Measurements from ENCODE around the gene DENND1A.

Gene DENND1A

DNA sequence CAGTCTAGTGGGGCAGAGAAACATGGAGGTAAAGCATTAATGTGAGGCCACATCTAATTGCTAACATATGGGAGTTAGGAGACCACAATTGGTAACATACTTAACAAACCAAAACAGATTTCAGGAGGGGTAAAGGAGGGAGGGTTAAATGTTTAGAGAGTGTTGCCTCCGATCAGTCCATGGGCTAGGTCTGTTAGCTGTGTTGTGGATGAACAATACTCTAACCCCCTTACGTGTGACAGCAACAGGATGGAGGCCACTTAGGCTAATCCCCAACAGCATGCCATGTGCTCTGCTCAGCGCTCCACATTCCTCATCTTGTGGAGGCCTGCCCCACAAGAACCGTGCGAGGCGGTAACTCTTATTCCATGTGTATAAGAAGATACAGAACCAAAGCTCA is 406.9 kb downstream of the DENND1A start:
- TF ChIP-seq POLR2A (IDR thresholded peaks at IDR 0.05; ENCODE audit: low read length) (no peak), GATA1 (IDR thresholded peaks at IDR 0.05; ENCODE audit: low read depth, low read length) (no peak)
- DNase-seq: no peak

GRCh38 chr9:123522251-123522650 is 407.7 kb downstream of the DENND1A start:
- no peak for TF ChIP-seq POLR2A (IDR thresholded peaks at IDR 0.05; ENCODE audit: low read length)
- no peak for TF ChIP-seq GATA1 (IDR thresholded peaks at IDR 0.05; ENCODE audit: low read depth, low read length)
- no peak for DNase-seq

GRCh38 chr9:123518338-123518737 is 411.6 kb downstream of the DENND1A start:
- no peak for DNase-seq
- no peak for TF ChIP-seq GATA1 (IDR thresholded peaks at IDR 0.05; ENCODE audit: low read depth, low read length)
- no peak for TF ChIP-seq POLR2A (IDR thresholded peaks at IDR 0.05; ENCODE audit: low read length)

GRCh38 chr9:123517512-123517911 is 412.4 kb downstream of the DENND1A start:
- TF ChIP-seq GATA1 (IDR thresholded peaks at IDR 0.05; ENCODE audit: low read depth, low read length): no peak
- no peak for TF ChIP-seq POLR2A (IDR thresholded peaks at IDR 0.05; ENCODE audit: low read length)
- DNase-seq: no peak

DNA sequence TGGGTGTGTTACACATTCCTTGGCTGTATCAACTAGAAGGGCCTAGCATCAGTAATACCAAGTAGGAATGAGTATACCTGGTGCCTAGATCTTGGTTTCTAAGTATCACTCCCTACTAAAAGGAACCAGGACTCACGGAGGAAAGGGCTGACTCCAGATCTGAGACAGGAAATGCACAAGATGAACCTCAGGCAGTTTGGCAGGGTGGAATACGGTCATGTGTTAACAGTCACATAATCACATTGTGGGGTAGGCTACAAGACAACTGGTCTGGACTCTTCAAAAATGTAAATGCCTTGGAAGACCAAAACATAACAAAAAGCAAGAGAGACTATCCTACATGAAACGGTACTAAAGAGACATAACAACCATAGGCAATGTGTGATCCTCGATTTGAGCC is 415.2 kb downstream of the DENND1A start:
- TF ChIP-seq POLR2A (IDR thresholded peaks at IDR 0.05; ENCODE audit: low read length): no peak
- TF ChIP-seq GATA1 (IDR thresholded peaks at IDR 0.05; ENCODE audit: low read depth, low read length): no peak
- DNase-seq: no peak

DNA sequence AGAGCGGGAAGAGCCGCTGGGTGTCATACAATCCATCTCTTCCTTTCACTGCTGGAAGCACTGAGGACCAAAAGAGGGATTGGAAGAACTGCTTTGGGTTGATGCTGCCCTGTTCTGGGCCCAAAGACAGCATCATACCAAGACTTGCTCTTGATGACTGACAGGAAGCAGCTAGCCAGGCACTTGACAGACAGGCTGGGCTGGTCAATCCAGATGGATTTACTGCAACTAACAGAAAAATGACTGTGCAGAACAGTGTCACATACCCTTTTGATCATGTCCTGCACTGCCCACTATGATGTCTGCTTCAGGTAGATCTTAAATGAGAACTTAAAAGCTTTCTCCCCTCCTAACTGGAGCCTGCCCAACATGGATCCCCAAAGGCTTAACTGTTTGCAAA is 416.4 kb downstream of the DENND1A start:
- no peak for DNase-seq
- TF ChIP-seq GATA1 (IDR thresholded peaks at IDR 0.05; ENCODE audit: low read depth, low read length) (no peak), POLR2A (IDR thresholded peaks at IDR 0.05; ENCODE audit: low read length) (no peak)

- TF ChIP-seq GATA1 (IDR thresholded peaks at IDR 0.05; ENCODE audit: low read depth, low read length): no peak
- TF ChIP-seq POLR2A (IDR thresholded peaks at IDR 0.05; ENCODE audit: low read length): no peak
- no peak for DNase-seq
Measured at GRCh38 chr9:123511326-123512277, 418.3 kb downstream of the DENND1A start.

DNA sequence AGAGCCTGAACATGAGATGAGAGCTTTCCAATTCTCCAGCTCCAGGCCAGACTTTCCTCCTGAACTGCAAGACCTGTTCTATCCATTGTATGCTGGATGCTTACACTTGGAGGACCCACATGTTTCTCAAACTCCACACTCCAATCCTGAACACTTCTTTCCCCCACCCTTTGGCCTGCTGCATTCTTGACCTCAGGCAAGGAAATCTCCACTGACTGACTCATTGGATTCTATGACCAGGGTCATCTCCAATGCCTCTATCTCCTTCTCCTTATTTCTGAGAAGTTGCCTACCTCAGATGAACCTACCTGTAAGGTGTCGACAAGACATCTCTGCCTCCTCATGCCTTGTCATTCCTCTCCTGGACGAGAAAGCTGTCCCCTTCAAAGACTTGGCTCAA is 420.3 kb downstream of the DENND1A start:
- DNase-seq: no peak
- TF ChIP-seq GATA1 (IDR thresholded peaks at IDR 0.05; ENCODE audit: low read depth, low read length) (no peak), POLR2A (IDR thresholded peaks at IDR 0.05; ENCODE audit: low read length) (no peak)

DNA sequence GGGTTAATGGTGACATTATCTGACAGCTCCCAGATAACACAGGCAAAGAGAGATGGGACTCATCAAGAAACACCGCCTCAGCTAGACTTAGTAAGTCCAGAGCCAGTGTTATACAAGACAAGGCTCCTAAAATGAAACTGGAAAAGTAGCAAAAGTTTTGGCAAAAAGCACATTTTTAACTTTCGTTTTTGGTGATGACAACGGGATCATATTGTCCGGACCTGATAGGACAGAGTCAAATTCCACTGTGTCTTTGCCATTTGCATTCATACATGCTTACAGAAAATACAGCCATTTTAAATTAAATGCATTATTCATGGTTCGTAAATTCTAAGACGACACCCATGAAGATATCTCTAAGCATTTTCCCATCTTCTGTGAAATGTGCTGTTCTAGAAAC is 421.9 kb downstream of the DENND1A start:
- no peak for TF ChIP-seq GATA1 (IDR thresholded peaks at IDR 0.05; ENCODE audit: low read depth, low read length)
- TF ChIP-seq POLR2A (IDR thresholded peaks at IDR 0.05; ENCODE audit: low read length): no peak
- no peak for DNase-seq

DNA sequence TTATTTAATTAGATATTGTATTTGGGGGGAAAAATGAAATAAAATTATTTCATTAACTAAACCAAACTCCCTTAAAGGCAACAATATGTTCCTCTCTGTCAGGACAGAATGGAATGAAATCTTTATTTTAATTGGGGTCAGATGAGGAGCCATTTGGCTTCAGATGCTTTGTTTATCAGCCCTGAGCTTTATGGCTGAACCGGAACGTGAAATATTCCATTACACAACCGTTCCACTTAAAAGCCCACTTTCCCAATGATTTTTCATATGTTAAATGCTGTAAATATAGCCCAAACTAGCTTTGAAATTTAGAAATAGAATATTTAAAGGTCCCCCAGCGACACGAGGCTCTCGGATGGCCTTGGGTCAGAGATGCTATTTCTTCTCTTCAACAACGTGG is 424.4 kb downstream of the DENND1A start:
- TF ChIP-seq POLR2A (IDR thresholded peaks at IDR 0.05; ENCODE audit: low read length): no peak
- no peak for TF ChIP-seq GATA1 (IDR thresholded peaks at IDR 0.05; ENCODE audit: low read depth, low read length)
- no peak for DNase-seq

GRCh38 chr9:123500336-123500735 is 429.6 kb downstream of the DENND1A start:
- TF ChIP-seq POLR2A (IDR thresholded peaks at IDR 0.05; ENCODE audit: low read length) (no peak), GATA1 (IDR thresholded peaks at IDR 0.05; ENCODE audit: low read depth, low read length) (no peak)
- no peak for DNase-seq

GRCh38 chr9:123497830-123498229 is 432.1 kb downstream of the DENND1A start:
- no peak for TF ChIP-seq GATA1 (IDR thresholded peaks at IDR 0.05; ENCODE audit: low read depth, low read length)
- TF ChIP-seq POLR2A (IDR thresholded peaks at IDR 0.05; ENCODE audit: low read length): no peak

DNA sequence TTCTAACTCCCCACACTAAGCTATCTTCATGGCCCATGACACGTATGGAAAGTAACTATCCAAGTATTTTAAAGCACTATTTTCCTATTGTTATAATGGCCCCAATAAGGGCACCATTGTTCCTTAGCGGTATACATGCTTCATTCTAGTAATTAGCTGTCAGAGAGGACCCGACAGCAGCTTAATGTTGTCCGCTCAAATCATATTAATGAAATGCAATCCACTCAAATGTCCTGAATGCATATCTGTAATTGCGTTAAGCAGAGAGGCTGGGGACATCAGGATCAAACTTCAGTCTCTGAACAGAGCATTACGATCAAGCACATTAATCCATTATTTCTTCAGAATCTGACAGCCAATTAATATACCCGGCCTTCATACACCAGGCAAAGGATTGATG is 434.2 kb downstream of the DENND1A start:
- no peak for DNase-seq
- no peak for TF ChIP-seq POLR2A (IDR thresholded peaks at IDR 0.05; ENCODE audit: low read length)
- no peak for TF ChIP-seq GATA1 (IDR thresholded peaks at IDR 0.05; ENCODE audit: low read depth, low read length)

More at GRCh38 chr9:123497830-123498229, 432.1 kb downstream of the DENND1A start:
- DNase-seq: no peak

GRCh38 chr9:123493627-123494026 is 436.3 kb downstream of the DENND1A start:
- TF ChIP-seq GATA1 (IDR thresholded peaks at IDR 0.05; ENCODE audit: low read depth, low read length): no peak
- TF ChIP-seq POLR2A (IDR thresholded peaks at IDR 0.05; ENCODE audit: low read length): no peak
- DNase-seq: no peak

DNA sequence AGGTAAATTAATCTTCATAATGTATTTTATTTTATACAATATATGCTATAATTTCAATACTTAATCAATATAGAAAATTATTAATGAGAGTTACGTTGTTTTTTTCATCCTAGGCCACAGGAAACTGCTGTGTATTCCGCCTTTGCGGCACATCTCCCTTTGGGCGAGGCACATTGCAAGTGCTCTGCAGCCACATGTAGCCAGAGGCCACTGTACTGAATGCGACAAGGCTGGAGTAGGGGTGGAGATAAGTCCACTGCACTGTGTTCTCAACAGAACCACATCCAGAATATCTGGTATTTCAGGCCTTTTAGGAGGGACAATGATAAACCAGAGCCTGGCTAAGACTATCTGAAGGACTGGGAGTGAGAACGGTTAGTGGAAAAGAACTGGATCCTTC is 439.2 kb downstream of the DENND1A start:
- TF ChIP-seq GATA1 (IDR thresholded peaks at IDR 0.05; ENCODE audit: low read depth, low read length): no peak
- no peak for TF ChIP-seq POLR2A (IDR thresholded peaks at IDR 0.05; ENCODE audit: low read length)
- DNase-seq: no peak
